ENCODE results near the gene TRIM14.
"Not testable (repeated sequence)": the region's sequence is repeated elsewhere in the genome, so short reads cannot be mapped to it uniquely, and the experiment has no call there.

Gene TRIM14

GRCh38 chr9:98083061-98083501 lies 35.9 kb downstream of the TRIM14 start:
- TF ChIP-seq MYC (IDR thresholded peaks at IDR 0.05; ENCODE audit: low read depth, low read length): no peak
- no peak for TF ChIP-seq MAX (IDR thresholded peaks at IDR 0.05; ENCODE audit: low read depth, low read length)
- TF ChIP-seq POLR2A (IDR thresholded peaks at IDR 0.05; ENCODE audit: extremely low read depth, insufficient read length): no peak
- TF ChIP-seq CTCF (IDR thresholded peaks at IDR 0.05; ENCODE audit: low read depth, low read length): no peak
- DNase-seq (ENCODE audit: low read depth): no peak
- H3K4me3 ChIP-seq (ENCODE audit: low read depth, low read length): no peak overlapping the region

GRCh38 chr9:98081477-98082219 lies 37.4 kb downstream of the TRIM14 start:
- no peak overlapping the region for H3K4me3 ChIP-seq (ENCODE audit: low read depth, low read length)
- TF ChIP-seq POLR2A (IDR thresholded peaks at IDR 0.05; ENCODE audit: extremely low read depth, insufficient read length) (no peak), CTCF (IDR thresholded peaks at IDR 0.05; ENCODE audit: low read depth, low read length) (no peak), MAX (IDR thresholded peaks at IDR 0.05; ENCODE audit: low read depth, low read length) (no peak), MYC (IDR thresholded peaks at IDR 0.05; ENCODE audit: low read depth, low read length) (no peak)
- peak; percentile 36 for DNase-seq (ENCODE audit: low read depth)

- no peak for DNase-seq (ENCODE audit: low read depth)
- no peak overlapping the region for H3K4me3 ChIP-seq (ENCODE audit: low read depth, low read length)
- TF ChIP-seq MAX (IDR thresholded peaks at IDR 0.05; ENCODE audit: low read depth, low read length) (no peak), POLR2A (IDR thresholded peaks at IDR 0.05; ENCODE audit: extremely low read depth, insufficient read length) (no peak), CTCF (IDR thresholded peaks at IDR 0.05; ENCODE audit: low read depth, low read length) (no peak), MYC (IDR thresholded peaks at IDR 0.05; ENCODE audit: low read depth, low read length) (no peak)
These were observed 38.2 kb downstream of the TRIM14 start for GRCh38 chr9:98080780-98081179.

- DNase-seq (ENCODE audit: low read depth): no peak
- no peak overlapping the region for H3K4me3 ChIP-seq (ENCODE audit: low read depth, low read length)
- TF ChIP-seq MAX (IDR thresholded peaks at IDR 0.05; ENCODE audit: low read depth, low read length): no peak
- TF ChIP-seq MYC (IDR thresholded peaks at IDR 0.05; ENCODE audit: low read depth, low read length): no peak
- TF ChIP-seq POLR2A (IDR thresholded peaks at IDR 0.05; ENCODE audit: extremely low read depth, insufficient read length): no peak
- no peak for TF ChIP-seq CTCF (IDR thresholded peaks at IDR 0.05; ENCODE audit: low read depth, low read length)
These were observed 38.7 kb downstream of the TRIM14 start for GRCh38 chr9:98080326-98080725.

- no peak overlapping the region for H3K4me3 ChIP-seq (ENCODE audit: low read depth, low read length)
- DNase-seq (ENCODE audit: low read depth): no peak
- no peak for TF ChIP-seq MYC (IDR thresholded peaks at IDR 0.05; ENCODE audit: low read depth, low read length)
- TF ChIP-seq MAX (IDR thresholded peaks at IDR 0.05; ENCODE audit: low read depth, low read length): no peak
- TF ChIP-seq CTCF (IDR thresholded peaks at IDR 0.05; ENCODE audit: low read depth, low read length): no peak
- no peak for TF ChIP-seq POLR2A (IDR thresholded peaks at IDR 0.05; ENCODE audit: extremely low read depth, insufficient read length)
These were observed 40.1 kb downstream of the TRIM14 start for GRCh38 chr9:98078895-98079294.

- H3K4me3 ChIP-seq (ENCODE audit: low read depth, low read length); DNase-seq (ENCODE audit: low read depth): not testable (repeated sequence)
These were observed 42.5 kb downstream of the TRIM14 start for GRCh38 chr9:98076514-98076890.
